Esophagus squamous epithelium (tissue), 5 donors: ENCODE measurements around the gene CEACAM1. TPM values are rescaled to one million over a fixed set of nuclear protein-coding genes. Genes with fewer than 3 reads are reported as not detected.

ENCODE experiments used
- DNase-seq: peaks from one replicate; lab custom pipeline; 2025; lab: John Stamatoyannopoulos, UW
- H3K27ac ChIP-seq, 4 donors: fragments of 200-600 bp; sonication (generic); one replicate each; pipeline ENCODE4 v1.5.1; 2016 to 2019; ENCODE audit warnings: mild to moderate bottlenecking in 1 of 4
- H3K27me3 ChIP-seq, 4 donors: fragments of 200-600 bp; sonication (generic); 1 replicate in 3 of 4; 2 replicates in 1 of 4; pipeline versions ENCODE4 v1.5.1 to v1.6.0; 2017 to 2021; ENCODE audit warnings: antibody characterized with exemption in 1 of 4
- H3K36me3 ChIP-seq, 3 donors: fragments of 200-600 bp; sonication (generic); one replicate each; pipeline ENCODE4 v1.5.1; 2016 to 2019
- H3K4me1 ChIP-seq, 3 donors: fragments of 200-600 bp; sonication (generic); one replicate each; pipeline ENCODE4 v1.5.1; 2017 to 2019
- H3K4me3 ChIP-seq, 4 donors: fragments of 200-600 bp; sonication (generic); 1 replicate in 3 of 4; 2 replicates in 1 of 4; pipeline ENCODE4 v1.5.1; 2016 to 2019; ENCODE audit warnings: mild to moderate bottlenecking in 2 of 4, moderate library complexity in 1 of 4
- H3K9me3 ChIP-seq, 3 donors: fragments of 200-600 bp; sonication (generic); one replicate each; pipeline ENCODE4 v1.5.1; 2016 to 2019
- CTCF ChIP-seq, 6 experiments: fragments of 450-650 bp in 4 of 6; fragments of 200-600 bp in 2 of 6; sonication (generic) in 2 of 6; IDR thresholded peaks; one replicate each; pipeline ENCODE4 v1.5.1; 2016 to 2019; ENCODE audit warnings: antibody characterized with exemption in 6 of 6, mild to moderate bottlenecking in 4 of 6, moderate library complexity in 4 of 6
- POLR2A ChIP-seq, 4 donors: fragments of 450-650 bp; IDR thresholded peaks; one replicate each; pipeline ENCODE4 v1.6.1; 2017; ENCODE audit warnings: antibody characterized with exemption in 4 of 4, mild to moderate bottlenecking in 4 of 4, moderate library complexity in 3 of 4
- WGBS, 2 donors: methylation state at CpG; one replicate each; pipeline ENCODE4 v1.1.5; 2018; 5-methylcytosine and 5-hydroxymethylcytosine counted together
- intact Hi-C: fragments of 100-400 bp; cut with DNase I; formaldehyde crosslinking; loops from one replicate; pipeline ENCODE4 v1.15.0; 2022
- total RNA-seq, 4 donors: library from RNA; depleted of rRNA; stranded (reverse); fragments of >200 nt; gene quantifications; one replicate each; pipeline ENCODE4 v1.1.0, GENCODE V29; 2016
- donor health status: DM: yes; HTN: yes; CAD: no.

CEACAM1 gene
- total RNA-seq, 4 donors from 2014 or later = 34.7 to 135 (median 67.3) TPM

GRCh38 chr19:42519108-42519507 lies 9.2 kb downstream of the CEACAM1 start:
- no peaks in the 10 kb centered on the region for H3K4me1 ChIP-seq
- TF ChIP-seq CTCF (IDR thresholded peaks at IDR 0.05) (no peak), POLR2A (IDR thresholded peaks at IDR 0.05) (no peak)
- no peaks in the 10 kb centered on the region for H3K9me3 ChIP-seq
- H3K4me3 ChIP-seq = no peak overlapping the region
- no peaks in the 10 kb centered on the region for H3K27me3 ChIP-seq
- no peak for DNase-seq
- WGBS, 2 donors = 65 to 74% methylated on average over 3 of the region's 3 CpGs
- peaks cover 0 to 52% (median 0%) of the 10 kb centered on the region in 3 donors for H3K36me3 ChIP-seq
- intact Hi-C loops = no loop called here
- H3K27ac ChIP-seq = no peak overlapping the region

- no peak overlapping the region for H3K27ac ChIP-seq
- WGBS, 2 donors = 93 to 94% methylated on average over 2 of the region's 2 CpGs
- H3K36me3 ChIP-seq = peaks cover 0 to 46% (median 0%) of the 10 kb centered on the region in 3 donors
- TF ChIP-seq POLR2A (IDR thresholded peaks at IDR 0.05) (no peak), CTCF (IDR thresholded peaks at IDR 0.05) (no peak)
- H3K4me3 ChIP-seq = no peak overlapping the region
- no peaks in the 10 kb centered on the region for H3K27me3 ChIP-seq
- no peaks in the 10 kb centered on the region for H3K4me1 ChIP-seq
- H3K9me3 ChIP-seq = no peaks in the 10 kb centered on the region
- no peak for DNase-seq
- intact Hi-C loops = no loop called here
Measured at GRCh38 chr19:42516771-42517170, 11.5 kb downstream of the CEACAM1 start.

- intact Hi-C loops = no loop called here
- 78 to 82% methylated on average over 7 of the region's 7 CpGs for WGBS, 2 donors
- TF ChIP-seq CTCF (IDR thresholded peaks at IDR 0.05) (no peak), POLR2A (IDR thresholded peaks at IDR 0.05) (no peak)
- no peak for DNase-seq
- Histone ChIP-seq H3K27me3 (no peaks in the 10 kb centered on the region), H3K36me3 (peaks cover 0 to 45% (median 0%) of the 10 kb centered on the region in 3 donors), H3K4me3 (no peak overlapping the region), H3K4me1 (no peaks in the 10 kb centered on the region), H3K9me3 (no peaks in the 10 kb centered on the region), H3K27ac (no peak overlapping the region)
Measured at GRCh38 chr19:42515241-42515832, 12.9 kb downstream of the CEACAM1 start.

- Histone ChIP-seq H3K4me1 (no peaks in the 10 kb centered on the region), H3K27ac (no peak overlapping the region), H3K27me3 (no peaks in the 10 kb centered on the region), H3K4me3 (no peak overlapping the region), H3K9me3 (no peaks in the 10 kb centered on the region), H3K36me3 (peaks cover 0 to 44% (median 0%) of the 10 kb centered on the region in 3 donors)
- intact Hi-C loops = no loop called here
- WGBS, 2 donors = 80 to 100% methylated on average over 1 of the region's 1 CpG
- TF ChIP-seq CTCF (IDR thresholded peaks at IDR 0.05) = no peak
- no peak for TF ChIP-seq POLR2A (IDR thresholded peaks at IDR 0.05)
- DNase-seq = no peak
Measured at GRCh38 chr19:42514449-42514848, 13.8 kb downstream of the CEACAM1 start.

GRCh38 chr19:42512743-42513304 lies 15.5 kb downstream of the CEACAM1 start:
- intact Hi-C loops = no loop called here
- WGBS, 2 donors = 65 to 84% methylated on average over 9 to 10 of the region's 10 CpGs
- Histone ChIP-seq H3K4me1 (no peaks in the 10 kb centered on the region), H3K27me3 (no peaks in the 10 kb centered on the region), H3K4me3 (no peak overlapping the region), H3K9me3 (no peaks in the 10 kb centered on the region), H3K27ac (no peak overlapping the region), H3K36me3 (peaks cover 0 to 38% (median 0%) of the 10 kb centered on the region in 3 donors)
- no peak for DNase-seq
- TF ChIP-seq CTCF (IDR thresholded peaks at IDR 0.05) (no peak), POLR2A (IDR thresholded peaks at IDR 0.05) (no peak)
